Right lung (tissue), 10 donors: ENCODE data around the gene HDGFL2. TPM values are rescaled to one million over a fixed set of nuclear protein-coding genes. Genes with fewer than 3 reads are reported as not detected.

Experiments used
- DNase-seq, 2 donors: peaks; one replicate each; pipeline ENCODE4 v3.0.0-alpha.2; 2013
- long read RNA-seq, 8 donors: transcript quantifications; one replicate each; lab custom pipeline, GENCODE V29; 2026
- polyA plus RNA-seq, 5 donors: library from polyadenylated mRNA; unstranded; fragments of 120-200 nt; gene quantifications; one replicate each; pipeline versions ENCODE4 v1.2.1 to v1.2.3, GENCODE V29; 2013; ENCODE audit warnings: inconsistent platforms in 1 of 5, low replicate concordance in 1 of 5; ENCODE audit not compliant: insufficient read length in 5 of 5, insufficient read depth in 1 of 5

Gene HDGFL2
- polyA plus RNA-seq: 10 to 100 TPM; 59.1 to 97.0 (median 77.2) TPM
- long read RNA-seq, donor 1, transcript HDGFL2-208 (16 exons, 2,281 nt): major isoform, 13 of 41 reads
- long read RNA-seq, donor 1, partial matches to known transcripts: 24 of 41 reads
- long read RNA-seq, donor 1, other reads (novel, unspliced or antisense): 0 of 41 reads
- long read RNA-seq, donor 2, transcript HDGFL2-208 (16 exons, 2,281 nt): major isoform, 15 of 16 reads
- long read RNA-seq, donor 2, partial matches to known transcripts: 0 of 16 reads
- long read RNA-seq, donor 2, other reads (novel, unspliced or antisense): 0 of 16 reads
- long read RNA-seq, donor 3, transcript HDGFL2-210 (16 exons, 2,255 nt): minor isoform, 5 of 44 reads
- long read RNA-seq, donor 3, transcript HDGFL2-208 (16 exons, 2,281 nt): major isoform, 10 of 44 reads
- long read RNA-seq, donor 3, partial matches to known transcripts: 29 of 44 reads
- long read RNA-seq, donor 3, other reads (novel, unspliced or antisense): 0 of 44 reads
- long read RNA-seq, donor 4, partial matches to known transcripts: 10 of 15 reads
- long read RNA-seq, donor 4, other reads (novel, unspliced or antisense): 0 of 15 reads
- long read RNA-seq, donor 5, transcript HDGFL2-210 (16 exons, 2,255 nt): minor isoform, 6 of 56 reads
- long read RNA-seq, donor 5, transcript HDGFL2-208 (16 exons, 2,281 nt): major isoform, 12 of 56 reads
- long read RNA-seq, donor 5, partial matches to known transcripts: 38 of 56 reads
- long read RNA-seq, donor 5, other reads (novel, unspliced or antisense): 0 of 56 reads
- long read RNA-seq, donor 6, transcript HDGFL2-208 (16 exons, 2,281 nt): major isoform, 13 of 22 reads
- long read RNA-seq, donor 6, partial matches to known transcripts: 5 of 22 reads
- long read RNA-seq, donor 6, other reads (novel, unspliced or antisense): 0 of 22 reads
- long read RNA-seq, donor 7, transcript HDGFL2-208 (16 exons, 2,281 nt): major isoform, 10 of 13 reads
- long read RNA-seq, donor 7, partial matches to known transcripts: 0 of 13 reads
- long read RNA-seq, donor 7, other reads (novel, unspliced or antisense): 0 of 13 reads
- long read RNA-seq, donor 8, partial matches to known transcripts: 0 of 3 reads
- long read RNA-seq, donor 8, other reads (novel, unspliced or antisense): 0 of 3 reads

GRCh38 chr19:4472174-4472974 is at the start of gene HDGFL2:
TSS of gene HDGFL2 (plus strand) at chr19:4472297. CDS start at chr19:4472351, 54 bp downstream.
- DNase-seq: no peak

GRCh38 chr19:4423416-4424126 is 48.5 kb upstream of the HDGFL2 start:
- DNase-seq: no peak

DNA sequence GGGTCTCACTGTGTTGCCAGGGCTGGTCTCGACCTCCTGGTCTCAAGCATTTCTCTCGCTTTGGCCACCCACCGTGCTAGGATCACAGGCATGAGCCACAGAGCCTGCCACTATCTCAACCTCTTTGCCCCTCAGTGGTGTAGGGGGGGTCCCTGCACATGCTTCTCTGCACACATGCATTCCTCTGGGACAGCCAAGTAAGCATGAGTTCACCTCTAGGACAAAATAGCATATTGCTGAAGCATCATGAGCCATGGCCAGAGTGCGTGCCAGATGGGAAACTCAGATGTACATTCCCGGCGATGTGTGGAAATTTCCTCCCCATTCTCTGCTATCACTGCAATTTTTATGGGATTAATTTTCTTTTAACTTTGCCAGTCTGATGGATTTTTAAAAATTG is 46.6 kb upstream of the HDGFL2 start:
- DNase-seq: peak in 1 of 2 donors; percentile 42

GRCh38 chr19:4428326-4428975 is 43.6 kb upstream of the HDGFL2 start:
- DNase-seq: no peak

DNA sequence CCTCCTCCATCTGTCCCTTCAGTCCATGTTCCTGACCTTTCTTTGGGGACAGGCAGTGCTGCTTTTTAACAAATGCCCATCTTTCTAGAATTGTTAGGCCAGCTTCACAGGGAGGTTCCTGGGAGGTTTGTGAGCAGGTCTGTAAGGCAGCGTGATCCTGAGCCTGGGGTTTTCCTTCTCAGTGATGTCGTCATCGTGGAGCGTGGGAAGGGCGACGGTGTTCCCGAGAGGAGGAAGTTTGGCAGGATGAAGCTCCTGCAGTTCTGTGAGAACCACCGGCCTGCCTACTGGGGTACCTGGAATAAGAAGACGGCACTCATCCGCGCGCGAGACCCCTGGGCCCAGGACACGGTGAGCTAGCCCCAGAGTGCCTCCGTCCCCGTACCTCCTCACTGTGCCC is 42.8 kb upstream of the HDGFL2 start:
- no peak for DNase-seq

DNA sequence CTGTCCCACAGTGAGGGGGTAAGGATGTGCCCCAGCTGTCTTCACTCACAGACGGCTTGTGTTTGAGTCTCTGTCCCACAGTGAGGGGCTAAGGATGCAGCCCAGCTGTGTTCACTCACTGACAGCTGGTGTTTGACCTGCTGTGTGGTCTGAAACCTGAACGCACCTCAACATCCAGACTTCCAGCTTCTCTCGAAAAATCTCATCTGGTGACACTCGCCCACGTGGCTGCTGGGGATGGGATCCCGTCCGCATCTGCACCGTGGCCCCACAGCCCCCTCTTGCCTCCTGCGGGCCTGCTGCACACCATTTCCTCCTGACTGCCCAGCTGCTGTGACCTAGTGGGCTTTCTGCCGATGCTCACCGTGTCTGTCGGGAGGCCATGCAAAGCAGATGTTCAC is 42.3 kb upstream of the HDGFL2 start:
- peak; percentile 78 to 84 for DNase-seq

DNA sequence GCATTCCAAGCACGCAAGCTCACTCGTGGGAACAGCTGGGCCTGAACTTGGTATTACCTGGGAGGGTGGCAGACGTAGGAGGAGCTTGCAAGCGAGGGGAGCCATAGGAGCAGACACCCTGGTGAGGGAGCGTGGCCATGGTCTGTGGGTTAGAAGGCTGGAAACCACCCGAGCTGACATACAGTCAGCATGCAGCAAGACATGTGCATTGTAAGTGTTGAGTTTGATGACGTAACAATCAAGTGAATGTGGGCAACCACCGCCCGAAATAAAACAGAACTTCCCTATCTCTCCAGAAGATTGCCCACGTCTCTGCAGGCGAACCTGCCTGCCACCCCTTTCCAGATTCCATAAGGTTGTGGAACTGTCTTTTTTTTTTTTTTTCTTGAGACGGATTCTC is 41.3 kb upstream of the HDGFL2 start:
- DNase-seq: no peak

GRCh38 chr19:4431296-4431695 is 40.8 kb upstream of the HDGFL2 start:
- DNase-seq: no peak

DNA sequence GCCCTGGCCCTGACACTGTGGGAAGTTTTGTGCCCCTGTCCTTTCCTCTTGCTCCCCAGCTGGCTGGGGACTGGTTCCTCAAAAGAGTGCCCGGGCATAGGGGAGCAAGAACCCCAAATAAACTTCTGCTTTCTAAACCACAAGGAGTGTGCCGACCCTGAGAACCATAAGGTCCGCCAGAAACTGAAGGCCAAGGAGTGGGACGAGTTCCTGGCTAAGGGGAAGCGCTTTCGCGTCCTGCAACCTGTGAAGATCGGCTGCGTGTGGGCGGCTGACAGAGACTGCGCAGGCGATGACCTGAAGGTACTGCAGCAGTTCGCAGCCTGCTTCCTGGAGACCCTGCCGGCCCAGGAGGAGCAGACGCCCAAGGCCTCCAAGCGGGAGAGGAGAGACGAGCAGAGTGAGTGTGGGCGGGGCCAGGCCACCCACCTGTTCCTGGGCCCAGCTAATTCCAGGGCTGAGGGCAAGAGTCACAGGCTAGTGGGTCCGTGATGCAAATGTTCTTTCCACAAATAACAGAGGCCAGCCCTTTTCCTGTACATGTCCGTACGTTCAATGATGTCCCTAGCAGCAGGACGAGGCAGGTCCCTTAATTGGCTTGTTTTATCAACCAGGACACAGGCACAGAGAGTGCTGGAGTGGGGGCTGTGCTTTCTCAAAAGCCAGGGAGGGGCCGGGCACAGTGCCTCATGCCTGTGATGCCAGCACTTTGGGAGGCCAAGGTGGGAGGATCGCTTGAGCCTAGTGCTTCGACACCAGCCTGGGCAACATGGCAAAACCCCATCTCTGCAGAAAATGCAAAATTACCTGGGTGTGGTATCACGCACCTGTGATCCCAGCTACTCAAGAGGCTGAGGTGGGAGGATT is 40.1 kb upstream of the HDGFL2 start:
- no peak for DNase-seq

DNA sequence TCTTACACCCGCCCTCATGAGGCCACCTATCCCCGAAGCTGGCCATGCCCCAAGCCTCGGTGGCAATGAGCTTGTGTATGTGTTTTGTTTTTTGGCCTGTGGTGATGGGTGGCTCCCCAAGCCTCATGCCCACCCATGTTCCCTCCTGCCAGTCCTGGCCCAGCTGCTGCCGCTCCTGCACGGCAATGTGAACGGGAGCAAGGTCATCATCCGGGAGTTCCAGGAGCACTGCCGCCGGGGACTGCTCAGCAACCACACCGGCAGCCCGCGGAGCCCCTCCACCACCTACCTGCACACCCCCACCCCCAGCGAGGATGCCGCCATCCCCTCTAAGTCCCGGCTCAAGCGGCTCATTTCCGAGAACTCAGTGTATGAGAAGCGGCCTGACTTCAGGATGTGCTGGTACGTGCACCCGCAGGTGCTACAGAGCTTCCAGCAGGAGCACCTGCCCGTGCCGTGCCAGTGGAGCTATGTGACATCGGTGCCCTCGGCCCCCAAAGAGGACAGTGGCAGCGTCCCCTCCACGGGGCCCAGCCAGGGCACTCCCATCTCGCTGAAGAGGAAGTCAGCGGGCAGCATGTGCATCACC is 39.1 kb upstream of the HDGFL2 start:
- DNase-seq: no peak

GRCh38 chr19:4434391-4434790 is 37.7 kb upstream of the HDGFL2 start:
- no peak for DNase-seq

DNA sequence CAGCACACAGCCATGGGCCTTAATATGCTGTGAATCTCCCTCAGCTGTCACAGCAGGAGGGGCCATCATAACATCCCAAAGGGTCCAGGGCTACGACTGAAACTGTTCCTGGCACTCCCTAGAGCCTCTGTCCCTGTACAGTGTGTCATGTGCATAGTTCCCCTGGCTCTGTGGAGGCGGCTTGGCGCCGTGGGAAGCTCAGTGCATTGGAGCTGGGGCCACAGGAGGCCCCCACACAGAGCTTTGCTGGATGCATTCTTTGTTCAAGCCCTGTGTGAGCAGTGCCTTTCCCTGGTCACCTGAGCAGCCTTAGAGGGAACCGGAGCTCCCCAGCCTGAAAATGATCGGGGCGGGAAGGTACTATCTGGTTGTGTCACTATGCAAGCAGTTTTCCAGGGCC is 35.9 kb upstream of the HDGFL2 start:
- DNase-seq: no peak

DNA sequence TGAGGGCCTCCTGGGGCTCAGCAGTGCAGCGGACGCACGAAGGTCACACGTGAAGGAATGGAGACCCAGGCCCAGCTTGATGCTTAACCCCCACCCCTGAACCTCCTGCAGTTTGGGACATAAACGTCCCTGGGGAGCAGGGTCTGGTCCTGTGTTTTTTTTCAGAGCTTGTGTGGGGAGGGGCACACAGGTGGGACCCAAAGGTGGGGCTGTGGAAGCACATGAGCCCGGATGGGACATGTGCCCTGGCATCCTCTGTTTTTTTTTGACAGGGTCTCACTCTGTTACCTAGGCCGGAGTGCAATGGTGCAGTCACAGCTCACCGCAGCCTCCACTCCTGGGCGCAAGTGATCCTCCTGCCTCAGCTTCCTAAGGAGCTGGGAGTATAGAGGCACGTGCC is 35.0 kb upstream of the HDGFL2 start:
- DNase-seq: no peak

DNA sequence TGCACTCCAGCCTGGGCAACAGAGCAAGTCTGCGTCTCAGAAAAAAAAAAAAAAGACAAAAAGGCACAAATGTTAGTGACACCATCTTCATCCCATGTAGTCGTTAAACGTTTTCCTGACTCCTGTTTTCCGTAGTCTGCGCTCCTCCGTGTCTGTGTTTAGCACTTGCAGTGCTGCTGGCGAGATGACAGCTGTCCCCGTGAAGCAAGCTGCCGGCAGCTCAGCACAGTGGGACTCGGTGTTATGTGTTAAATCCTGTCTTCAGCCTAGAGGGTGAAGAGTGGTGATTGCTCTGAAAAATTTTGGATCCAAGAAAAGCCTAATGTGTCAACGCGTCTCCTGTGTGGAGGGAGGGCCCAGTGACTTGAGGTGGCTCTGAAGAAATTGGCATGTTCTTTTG is 32.9 kb upstream of the HDGFL2 start:
- no peak for DNase-seq

DNA sequence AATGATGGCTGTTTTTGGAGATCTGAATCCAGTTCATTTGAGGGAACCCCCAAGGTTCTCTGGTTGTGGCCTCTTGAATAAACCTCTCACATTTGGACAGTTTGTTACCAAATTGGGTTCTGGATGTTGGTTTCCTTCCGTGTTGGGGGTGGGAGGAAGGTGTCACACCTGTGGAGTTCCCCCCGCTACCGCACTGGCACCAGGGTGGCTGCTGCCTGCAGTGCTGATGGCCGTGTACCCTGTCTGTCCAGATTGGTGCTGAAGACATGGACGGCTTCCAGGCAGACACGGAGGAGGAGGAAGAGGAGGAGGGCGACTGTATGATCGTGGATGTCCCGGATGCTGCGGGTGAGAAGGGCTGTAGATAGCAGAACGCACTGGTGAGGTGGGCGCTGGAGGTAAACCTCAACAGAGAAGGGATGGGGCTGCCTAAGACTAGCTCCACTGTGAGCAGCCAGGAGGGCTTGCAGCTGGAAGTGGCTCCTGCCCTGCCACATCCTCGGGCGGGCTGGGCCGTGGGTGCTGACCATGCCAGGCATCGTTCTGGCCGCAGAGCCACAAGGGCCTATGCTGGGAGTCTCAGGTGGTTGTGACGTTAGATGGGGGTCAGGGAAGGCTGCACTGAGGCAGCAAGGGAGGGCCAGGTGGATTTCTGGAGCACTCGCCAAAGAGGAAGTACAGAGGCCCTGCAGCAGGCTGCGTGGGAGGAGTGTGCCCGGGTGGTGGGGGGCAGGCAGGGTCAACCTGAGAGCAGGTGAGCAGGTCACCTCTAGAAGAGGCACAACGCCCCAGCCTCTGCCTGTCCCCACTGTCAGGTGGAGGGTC is 29.9 kb upstream of the HDGFL2 start:
- no peak for DNase-seq

DNA sequence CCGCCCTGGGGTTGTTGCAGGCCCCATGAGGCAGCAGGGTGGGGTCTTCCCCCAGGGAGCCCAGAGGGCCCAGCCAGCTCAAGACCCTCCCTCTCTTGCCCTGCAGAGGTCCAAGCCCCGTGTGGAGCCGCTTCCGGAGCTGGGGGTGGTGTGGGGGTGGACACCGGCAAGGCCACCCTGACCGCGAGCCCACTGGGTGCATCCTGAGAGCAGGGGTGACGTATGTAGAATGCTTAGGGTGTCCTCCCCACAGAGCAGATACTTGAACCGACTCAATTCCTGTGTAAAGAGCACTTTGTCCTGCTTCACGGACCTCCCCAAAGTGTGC is 29.3 kb upstream of the HDGFL2 start:
- DNase-seq: no peak

DNA sequence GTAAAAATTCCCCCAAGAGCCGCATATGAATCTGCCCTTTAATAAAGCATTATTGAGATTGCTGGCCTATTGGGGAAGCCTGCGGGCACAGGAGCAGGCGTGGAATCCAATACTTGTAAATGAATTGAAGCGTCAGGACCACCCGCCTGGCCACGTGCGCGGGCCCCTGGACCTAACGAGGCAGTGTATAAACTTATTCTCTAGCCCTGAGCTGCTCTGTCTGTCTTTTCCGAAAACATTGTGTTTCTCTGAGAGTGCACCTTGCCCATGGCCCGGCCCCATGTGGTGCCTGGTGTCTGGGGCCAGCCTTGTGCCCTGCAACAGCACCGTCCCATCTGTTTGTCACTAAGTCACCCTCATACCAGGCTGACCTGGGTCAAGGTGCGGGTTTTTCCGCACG is 28.9 kb upstream of the HDGFL2 start:
- no peak for DNase-seq
